SJCRH30 (cell line): Measurements from ENCODE around the gene KCTD1. TPM values are rescaled to one million over a fixed set of nuclear protein-coding genes. Genes with fewer than 3 reads are reported as not detected.

Experiments
- DNase-seq, 2 experiments: peaks; one replicate each; pipeline ENCODE4 v3.0.0-alpha.2; 2015 to 2020
- H3K27ac ChIP-seq: fragments of 250-450 bp; sonication (Bioruptor Pico); 2 replicates; pipeline ENCODE4 v1.5.1; 2020; ENCODE audit warnings: mild to moderate bottlenecking, moderate library complexity
- H3K27me3 ChIP-seq: fragments of 250-450 bp; sonication (Bioruptor Pico); 2 replicates; pipeline ENCODE4 v1.5.1; 2020; ENCODE audit warnings: mild to moderate bottlenecking, moderate library complexity
- H3K36me3 ChIP-seq: fragments of 250-450 bp; sonication (Bioruptor Pico); 2 replicates; pipeline ENCODE4 v1.5.1; 2020; ENCODE audit warnings: mild to moderate bottlenecking, moderate library complexity
- H3K4me1 ChIP-seq: fragments of 250-450 bp; sonication (Bioruptor Pico); 2 replicates; pipeline ENCODE4 v1.5.1; 2020; ENCODE audit warnings: mild to moderate bottlenecking, moderate library complexity
- H3K4me3 ChIP-seq: fragments of 250-450 bp; sonication (Bioruptor Pico); 2 replicates; pipeline ENCODE4 v1.5.1; 2020; ENCODE audit warnings: mild to moderate bottlenecking, moderate library complexity
- H3K9me3 ChIP-seq: fragments of 250-450 bp; sonication (Bioruptor Pico); replicated peaks from 2 replicates; pipeline ENCODE4 v1.5.1; 2020; ENCODE audit warnings: mild to moderate bottlenecking, moderate library complexity
- total RNA-seq: library from RNA; depleted of rRNA; stranded (reverse); fragments of >200 nt; shearing (Covaris generic); gene quantifications from 2 replicates; pipeline ENCODE4 v1.2.3, GENCODE V29; 2014

The KCTD1 gene
- total RNA-seq, 1 experiment from 2014 or later, result 9.7 TPM

- H3K9me3 ChIP-seq, result no peaks in the 10 kb centered on the region
- no peaks in the 10 kb centered on the region for H3K27me3 ChIP-seq
- no peak for DNase-seq
- H3K27ac ChIP-seq, result no peak overlapping the region
- H3K4me3 ChIP-seq, result no peak overlapping the region
- no peaks in the 10 kb centered on the region for H3K36me3 ChIP-seq
- H3K4me1 ChIP-seq, result no peaks in the 10 kb centered on the region
These were observed 8.2 kb downstream of the KCTD1 start for GRCh38 chr18:26540043-26540628.

GRCh38 chr18:26538524-26538923 lies 9.8 kb downstream of the KCTD1 start:
- H3K27me3 ChIP-seq, result no peaks in the 10 kb centered on the region
- no peaks in the 10 kb centered on the region for H3K9me3 ChIP-seq
- H3K4me3 ChIP-seq, result no peak overlapping the region
- H3K27ac ChIP-seq, result no peak overlapping the region
- H3K4me1 ChIP-seq, result no peaks in the 10 kb centered on the region
- H3K36me3 ChIP-seq, result no peaks in the 10 kb centered on the region
- DNase-seq, result no peak

- Histone ChIP-seq H3K36me3 (no peaks in the 10 kb centered on the region), H3K27me3 (no peaks in the 10 kb centered on the region), H3K4me1 (no peaks in the 10 kb centered on the region), H3K9me3 (no peaks in the 10 kb centered on the region), H3K27ac (no peak overlapping the region), H3K4me3 (no peak overlapping the region)
- no peak for DNase-seq
These were observed 11.7 kb downstream of the KCTD1 start for GRCh38 chr18:26536664-26537063.

- no peak overlapping the region for H3K27ac ChIP-seq
These were observed 12.3 kb downstream of the KCTD1 start for GRCh38 chr18:26536032-26536431.

GRCh38 chr18:26535630-26536029 lies 12.7 kb downstream of the KCTD1 start:
- H3K36me3 ChIP-seq, result no peaks in the 10 kb centered on the region
- H3K9me3 ChIP-seq, result no peaks in the 10 kb centered on the region
- DNase-seq, result no peak
- H3K27me3 ChIP-seq, result no peaks in the 10 kb centered on the region
- H3K27ac ChIP-seq, result no peak overlapping the region
- no peaks in the 10 kb centered on the region for H3K4me1 ChIP-seq
- no peak overlapping the region for H3K4me3 ChIP-seq

More at GRCh38 chr18:26536032-26536431, 12.3 kb downstream of the KCTD1 start:
- no peaks in the 10 kb centered on the region for H3K36me3 ChIP-seq
- no peak for DNase-seq
- H3K27me3 ChIP-seq, result no peaks in the 10 kb centered on the region
- H3K4me1 ChIP-seq, result no peaks in the 10 kb centered on the region
- no peaks in the 10 kb centered on the region for H3K9me3 ChIP-seq
- H3K4me3 ChIP-seq, result no peak overlapping the region

- Histone ChIP-seq H3K4me1 (no peaks in the 10 kb centered on the region), H3K9me3 (no peaks in the 10 kb centered on the region), H3K4me3 (no peak overlapping the region), H3K27me3 (no peaks in the 10 kb centered on the region), H3K36me3 (no peaks in the 10 kb centered on the region), H3K27ac (no peak overlapping the region)
- no peak for DNase-seq
These were observed 15.7 kb downstream of the KCTD1 start for GRCh38 chr18:26532367-26533340.

GRCh38 chr18:26531605-26532298 lies 16.6 kb downstream of the KCTD1 start:
- H3K4me3 ChIP-seq, result no peak overlapping the region
- DNase-seq, result no peak
- H3K27ac ChIP-seq, result no peak overlapping the region
- H3K36me3 ChIP-seq, result no peaks in the 10 kb centered on the region
- no peaks in the 10 kb centered on the region for H3K4me1 ChIP-seq
- no peaks in the 10 kb centered on the region for H3K27me3 ChIP-seq
- no peaks in the 10 kb centered on the region for H3K9me3 ChIP-seq

GRCh38 chr18:26526966-26527234 lies 21.5 kb downstream of the KCTD1 start:
- Histone ChIP-seq H3K27me3 (no peaks in the 10 kb centered on the region), H3K36me3 (no peaks in the 10 kb centered on the region), H3K4me1 (no peaks in the 10 kb centered on the region), H3K27ac (no peak overlapping the region), H3K9me3 (no peaks in the 10 kb centered on the region), H3K4me3 (no peak overlapping the region)
- no peak for DNase-seq

- DNase-seq, result no peak
- Histone ChIP-seq H3K4me1 (no peaks in the 10 kb centered on the region), H3K4me3 (no peak overlapping the region), H3K27ac (no peak overlapping the region), H3K27me3 (no peaks in the 10 kb centered on the region), H3K9me3 (no peaks in the 10 kb centered on the region), H3K36me3 (no peaks in the 10 kb centered on the region)
These were observed 22.0 kb downstream of the KCTD1 start for GRCh38 chr18:26526128-26526965.

GRCh38 chr18:26524504-26525351 lies 23.6 kb downstream of the KCTD1 start:
- Histone ChIP-seq H3K9me3 (no peaks in the 10 kb centered on the region), H3K4me1 (no peaks in the 10 kb centered on the region), H3K27ac (no peak overlapping the region), H3K27me3 (no peaks in the 10 kb centered on the region), H3K36me3 (no peaks in the 10 kb centered on the region), H3K4me3 (no peak overlapping the region)
- no peak for DNase-seq

GRCh38 chr18:26524002-26524401 lies 24.4 kb downstream of the KCTD1 start:
- no peaks in the 10 kb centered on the region for H3K27me3 ChIP-seq
- no peak overlapping the region for H3K4me3 ChIP-seq
- H3K36me3 ChIP-seq, result no peaks in the 10 kb centered on the region
- no peaks in the 10 kb centered on the region for H3K4me1 ChIP-seq
- H3K9me3 ChIP-seq, result no peaks in the 10 kb centered on the region
- no peak overlapping the region for H3K27ac ChIP-seq
- DNase-seq, result no peak

- Histone ChIP-seq H3K36me3 (no peaks in the 10 kb centered on the region), H3K9me3 (no peaks in the 10 kb centered on the region), H3K4me3 (no peak overlapping the region), H3K27ac (no peak overlapping the region), H3K4me1 (no peaks in the 10 kb centered on the region), H3K27me3 (no peaks in the 10 kb centered on the region)
- DNase-seq, result no peak
These were observed 26.7 kb downstream of the KCTD1 start for GRCh38 chr18:26521617-26522016.

GRCh38 chr18:26520974-26521373 lies 27.4 kb downstream of the KCTD1 start:
- Histone ChIP-seq H3K9me3 (no peaks in the 10 kb centered on the region), H3K27me3 (no peaks in the 10 kb centered on the region), H3K4me3 (no peak overlapping the region), H3K27ac (no peak overlapping the region), H3K36me3 (no peaks in the 10 kb centered on the region), H3K4me1 (no peaks in the 10 kb centered on the region)
- no peak for DNase-seq

- Histone ChIP-seq H3K4me3 (no peak overlapping the region), H3K27ac (no peak overlapping the region), H3K36me3 (no peaks in the 10 kb centered on the region), H3K4me1 (no peaks in the 10 kb centered on the region), H3K27me3 (no peaks in the 10 kb centered on the region), H3K9me3 (no peaks in the 10 kb centered on the region)
- DNase-seq, result no peak
These were observed 29.2 kb downstream of the KCTD1 start for GRCh38 chr18:26519114-26519513.
